NB4 (cell line): ENCODE data around the gene SMCO2.

Experiments used
- MYC ChIP-seq: IDR thresholded peaks from 2 replicates; pipeline ENCODE4 v1.6.1; 2011; ENCODE audit warnings: low read depth, low read length
- POLR2A ChIP-seq: IDR thresholded peaks from 2 replicates; pipeline ENCODE4 v1.6.1; 2011; ENCODE audit warnings: mild to moderate bottlenecking; ENCODE audit not compliant: insufficient read length; ENCODE audit errors: extremely low read depth
- TF ChIP-seq, protein P1 (sequence below): IDR thresholded peaks from 2 replicates; pipeline ENCODE4 v1.6.1; 2011; ENCODE audit warnings: low read depth, low read length
- TF ChIP-seq, protein P2 (sequence below): IDR thresholded peaks from one replicate; pipeline ENCODE4 v1.5.1; 2012; ENCODE audit warnings: low read depth, low read length

DNA sequence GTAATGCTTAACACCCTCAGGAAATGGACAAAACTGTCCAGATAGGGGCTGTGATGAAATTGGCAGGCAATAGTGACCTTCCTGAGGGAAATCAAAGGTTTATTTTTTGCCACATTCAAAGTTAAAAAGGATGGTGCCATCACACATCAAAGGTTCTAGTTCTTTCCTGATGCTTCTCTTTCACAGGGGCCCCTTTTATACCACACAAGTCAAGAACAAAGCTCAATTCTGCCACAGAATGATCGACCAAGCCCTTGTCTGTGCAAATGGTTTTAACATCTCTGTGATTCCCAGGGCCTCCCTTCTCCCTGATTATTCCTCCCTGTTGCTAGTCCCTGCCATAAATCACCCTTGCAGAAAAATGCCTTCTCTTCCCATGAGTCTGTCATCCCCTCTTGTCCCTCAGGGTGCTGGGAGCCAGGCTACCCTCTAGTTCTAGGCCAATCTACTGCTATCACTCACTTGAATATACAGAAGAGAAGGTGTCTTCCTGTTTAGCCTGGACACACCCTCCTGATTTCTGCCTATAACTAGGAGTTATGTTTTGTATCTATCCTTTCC, 22.7 kb downstream of the SMCO2 start:
- TF ChIP-seq, protein P1, sequence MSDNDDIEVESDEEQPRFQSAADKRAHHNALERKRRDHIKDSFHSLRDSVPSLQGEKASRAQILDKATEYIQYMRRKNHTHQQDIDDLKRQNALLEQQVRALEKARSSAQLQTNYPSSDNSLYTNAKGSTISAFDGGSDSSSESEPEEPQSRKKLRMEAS = no peak
- TF ChIP-seq, protein P2, sequence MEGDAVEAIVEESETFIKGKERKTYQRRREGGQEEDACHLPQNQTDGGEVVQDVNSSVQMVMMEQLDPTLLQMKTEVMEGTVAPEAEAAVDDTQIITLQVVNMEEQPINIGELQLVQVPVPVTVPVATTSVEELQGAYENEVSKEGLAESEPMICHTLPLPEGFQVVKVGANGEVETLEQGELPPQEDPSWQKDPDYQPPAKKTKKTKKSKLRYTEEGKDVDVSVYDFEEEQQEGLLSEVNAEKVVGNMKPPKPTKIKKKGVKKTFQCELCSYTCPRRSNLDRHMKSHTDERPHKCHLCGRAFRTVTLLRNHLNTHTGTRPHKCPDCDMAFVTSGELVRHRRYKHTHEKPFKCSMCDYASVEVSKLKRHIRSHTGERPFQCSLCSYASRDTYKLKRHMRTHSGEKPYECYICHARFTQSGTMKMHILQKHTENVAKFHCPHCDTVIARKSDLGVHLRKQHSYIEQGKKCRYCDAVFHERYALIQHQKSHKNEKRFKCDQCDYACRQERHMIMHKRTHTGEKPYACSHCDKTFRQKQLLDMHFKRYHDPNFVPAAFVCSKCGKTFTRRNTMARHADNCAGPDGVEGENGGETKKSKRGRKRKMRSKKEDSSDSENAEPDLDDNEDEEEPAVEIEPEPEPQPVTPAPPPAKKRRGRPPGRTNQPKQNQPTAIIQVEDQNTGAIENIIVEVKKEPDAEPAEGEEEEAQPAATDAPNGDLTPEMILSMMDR = no peak
- no peak for TF ChIP-seq POLR2A
- no peak for TF ChIP-seq MYC
